Caki2 (cell line): ENCODE results near the gene TNFRSF14. TPM values are rescaled to one million over a fixed set of nuclear protein-coding genes. Genes with fewer than 3 reads are reported as not detected.
"Not testable (repeated sequence)": the region's sequence is repeated elsewhere in the genome, so short reads cannot be mapped to it uniquely, and the experiment has no call there.

Experiments
- DNase-seq: peaks from one replicate; pipeline ENCODE4 v3.0.0-alpha.2; 2015; ENCODE audit warnings: low read depth
- in situ Hi-C: cut with HindIII; loops from 2 replicates; pipeline ENCODE4 v1.10.0; 2016; ENCODE audit warnings: low sequenced_read_pairs, low pct_unique_long_range_greater_than_20kb, mixed read lengths
- total RNA-seq: library from RNA; depleted of rRNA; stranded (reverse); fragments of >200 nt; shearing (Covaris generic); gene quantifications from 2 replicates; pipeline ENCODE4 v1.2.3, GENCODE V29; 2014; ENCODE audit warnings: low replicate concordance

The TNFRSF14 gene
- total RNA-seq, 1 experiment from 2014 or later = not detected

- DNase-seq = no peak
Observed at GRCh38 chr1:2547210-2548067, 8.7 kb upstream of the TNFRSF14 start.

GRCh38 chr1:2548068-2548589 is 8.0 kb upstream of the TNFRSF14 start:
- DNase-seq = peak; percentile 84
- in situ Hi-C loops = no loop called here

More at GRCh38 chr1:2547210-2548067, 8.7 kb upstream of the TNFRSF14 start:
- in situ Hi-C loops = no loop called here

GRCh38 chr1:2549367-2550029 is 6.7 kb upstream of the TNFRSF14 start:
- DNase-seq, in situ Hi-C loops: not testable (repeated sequence)

GRCh38 chr1:2550309-2550861 is 5.8 kb upstream of the TNFRSF14 start:
- in situ Hi-C loops, DNase-seq: not testable (repeated sequence)

- DNase-seq, in situ Hi-C loops: not testable (repeated sequence)
Observed at GRCh38 chr1:2551544-2551943, 4.6 kb upstream of the TNFRSF14 start.

GRCh38 chr1:2552189-2552588 is 4.0 kb upstream of the TNFRSF14 start:
- no peak for DNase-seq
- in situ Hi-C loops = no loop called here

GRCh38 chr1:2553076-2553475 is 3.1 kb upstream of the TNFRSF14 start:
- in situ Hi-C loops = not testable (repeated sequence)

GRCh38 chr1:2553871-2554620 is 2.1 kb upstream of the TNFRSF14 start:
- no peak for DNase-seq
- in situ Hi-C loops = no loop called here

More at GRCh38 chr1:2553076-2553475, 3.1 kb upstream of the TNFRSF14 start:
- DNase-seq = not testable (repeated sequence)

GRCh38 chr1:2554621-2555387 is 1.4 kb upstream of the TNFRSF14 start:
- in situ Hi-C loops = no loop called here
- no peak for DNase-seq

- no peak for DNase-seq
- in situ Hi-C loops = no loop called here
Observed at GRCh38 chr1:2555634-2556276, 416 bp upstream of the TNFRSF14 start.

- in situ Hi-C loops = no loop called here
- DNase-seq = no peak
Observed at GRCh38 chr1:2556678-2557481, 709 bp downstream of the TNFRSF14 start.

GRCh38 chr1:2557482-2558400 is 1.6 kb downstream of the TNFRSF14 start:
- in situ Hi-C loops = no loop called here
- no peak for DNase-seq

GRCh38 chr1:2558420-2558819 is 2.2 kb downstream of the TNFRSF14 start:
- in situ Hi-C loops = no loop called here
- no peak for DNase-seq

- no peak for DNase-seq
- in situ Hi-C loops = no loop called here
Observed at GRCh38 chr1:2558861-2559260, 2.7 kb downstream of the TNFRSF14 start.

- in situ Hi-C loops = no loop called here
- no peak for DNase-seq
Observed at GRCh38 chr1:2559509-2560298, 3.5 kb downstream of the TNFRSF14 start.
